ENCODE data around the gene MAP4K1. TPM values are rescaled to one million over a fixed set of nuclear protein-coding genes. Genes with fewer than 3 reads are reported as not detected.
"Not testable (repeated sequence)": the region's sequence is repeated elsewhere in the genome, so short reads cannot be mapped to it uniquely, and the experiment has no call there.

MAP4K1 gene
- total RNA-seq, 2 donors from 2014 or later = 81.4 to 318 TPM

DNA sequence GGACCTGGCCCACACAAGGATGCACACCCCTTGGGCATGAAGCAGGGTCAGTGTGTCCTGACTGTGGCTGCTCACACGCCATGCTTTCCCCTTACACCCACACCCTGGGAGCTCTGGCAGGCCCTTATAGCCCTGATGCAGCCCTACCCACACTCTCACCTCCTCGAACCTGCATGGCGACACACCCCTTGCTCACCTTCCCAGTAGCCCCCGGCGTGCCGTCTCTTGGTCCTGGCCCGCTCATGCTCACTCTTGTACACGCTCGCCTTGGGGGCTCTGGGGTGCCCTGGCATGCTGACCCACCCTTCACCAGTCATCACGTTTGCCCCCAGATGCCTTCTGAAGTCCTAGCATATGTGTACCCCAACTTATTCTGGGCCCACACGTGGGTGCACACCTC, 56.1 kb downstream of the MAP4K1 start:
- H3K4me3 Mint-ChIP-seq = peak overlapping the region; percentile 67

GRCh38 chr19:38561053-38561606, 56.6 kb downstream of the MAP4K1 start:
- H3K27me3 Mint-ChIP-seq = peaks cover 0 to 22% of the 10 kb centered on the region in 2 donors
- DNase-seq (ENCODE audit: low spot score) = no peak
- no peak for ATAC-seq
- peaks cover 35 to 56% of the 10 kb centered on the region in 2 donors for H3K4me1 Mint-ChIP-seq (ENCODE audit: low read depth in 2 of 2)
- no peaks in the 10 kb centered on the region for H3K36me3 Mint-ChIP-seq
- no peak overlapping the region for H3K27ac Mint-ChIP-seq
- H3K4me3 Mint-ChIP-seq = no peak overlapping the region
- H3K9me3 Mint-ChIP-seq = no peaks in the 10 kb centered on the region

More for the DNA sequence above, 56.1 kb downstream of the MAP4K1 start:
- peaks cover 0 to 22% of the 10 kb centered on the region in 2 donors for H3K27me3 Mint-ChIP-seq
- H3K9me3 Mint-ChIP-seq = no peaks in the 10 kb centered on the region
- no peaks in the 10 kb centered on the region for H3K36me3 Mint-ChIP-seq
- no peak for ATAC-seq
- H3K4me1 Mint-ChIP-seq (ENCODE audit: low read depth in 2 of 2) = peaks cover 35 to 54% of the 10 kb centered on the region in 2 donors
- H3K27ac Mint-ChIP-seq = peak overlapping the region in 1 of 2 donors; percentile 26
- DNase-seq (ENCODE audit: low spot score) = no peak

GRCh38 chr19:38559428-38560401, 58.0 kb downstream of the MAP4K1 start:
- peak overlapping the region; percentile 75 for H3K4me3 Mint-ChIP-seq
- H3K36me3 Mint-ChIP-seq = no peaks in the 10 kb centered on the region
- peaks cover 0 to 23% of the 10 kb centered on the region in 2 donors for H3K27me3 Mint-ChIP-seq
- peak overlapping the region; percentile 57 to 73 for H3K27ac Mint-ChIP-seq
- DNase-seq (ENCODE audit: low spot score) (no peak), ATAC-seq (peak; percentile 83 to 88)
- H3K4me1 Mint-ChIP-seq (ENCODE audit: low read depth in 2 of 2) = peaks cover 33 to 62% of the 10 kb centered on the region in 2 donors
- H3K9me3 Mint-ChIP-seq = no peaks in the 10 kb centered on the region

- not testable (repeated sequence) for ATAC-seq; H3K36me3 Mint-ChIP-seq; H3K9me3 Mint-ChIP-seq; DNase-seq (ENCODE audit: low spot score)
- peak overlapping the region; percentile 75 for H3K4me3 Mint-ChIP-seq
- H3K27ac Mint-ChIP-seq = peak overlapping the region in 1 of 2 donors; percentile 73
- H3K4me1 Mint-ChIP-seq (ENCODE audit: low read depth in 2 of 2) = peaks cover 33 to 66% of the 10 kb centered on the region in 2 donors
- H3K27me3 Mint-ChIP-seq = peaks cover 0 to 23% of the 10 kb centered on the region in 2 donors
Measured at GRCh38 chr19:38558933-38559332, 58.8 kb downstream of the MAP4K1 start.

DNA sequence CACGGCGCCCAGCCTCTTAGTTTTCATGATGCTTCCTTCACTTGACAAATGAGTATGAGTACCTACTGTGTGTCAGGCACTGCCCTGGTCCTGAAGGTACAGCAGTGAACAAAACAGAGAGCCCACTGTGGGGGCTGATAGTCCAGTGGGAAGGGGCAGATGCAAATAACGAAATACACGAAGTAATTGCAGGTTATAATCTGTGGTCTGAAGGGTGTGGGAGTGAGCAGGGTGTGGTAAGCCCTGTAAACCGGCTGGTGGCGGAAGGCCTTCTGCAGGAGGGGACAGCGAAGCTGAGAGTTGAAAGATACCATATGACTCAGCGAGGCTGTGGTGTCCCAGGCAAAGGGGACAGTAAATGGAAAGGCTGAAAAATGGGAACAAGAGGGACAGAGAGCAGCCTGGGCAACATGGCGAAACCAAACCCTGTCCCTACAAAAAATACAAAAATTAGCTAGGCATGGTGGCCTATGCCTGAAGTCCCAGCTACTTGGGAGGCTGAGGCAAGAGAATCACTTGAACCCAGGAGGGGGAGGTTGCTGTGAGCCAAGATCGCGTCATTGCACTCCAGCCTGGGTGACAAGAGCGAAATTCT, 60.5 kb downstream of the MAP4K1 start:
- H3K36me3 Mint-ChIP-seq = no peaks in the 10 kb centered on the region
- no peaks in the 10 kb centered on the region for H3K9me3 Mint-ChIP-seq
- DNase-seq (ENCODE audit: low spot score) (peak; percentile 70), ATAC-seq (peak; percentile 86 to 89)
- peak overlapping the region; percentile 80 for H3K4me3 Mint-ChIP-seq
- peaks cover 27 to 62% of the 10 kb centered on the region in 2 donors for H3K4me1 Mint-ChIP-seq (ENCODE audit: low read depth in 2 of 2)
- H3K27ac Mint-ChIP-seq = peak overlapping the region; percentile 48 to 65
- peaks cover 0 to 18% of the 10 kb centered on the region in 2 donors for H3K27me3 Mint-ChIP-seq

DNA sequence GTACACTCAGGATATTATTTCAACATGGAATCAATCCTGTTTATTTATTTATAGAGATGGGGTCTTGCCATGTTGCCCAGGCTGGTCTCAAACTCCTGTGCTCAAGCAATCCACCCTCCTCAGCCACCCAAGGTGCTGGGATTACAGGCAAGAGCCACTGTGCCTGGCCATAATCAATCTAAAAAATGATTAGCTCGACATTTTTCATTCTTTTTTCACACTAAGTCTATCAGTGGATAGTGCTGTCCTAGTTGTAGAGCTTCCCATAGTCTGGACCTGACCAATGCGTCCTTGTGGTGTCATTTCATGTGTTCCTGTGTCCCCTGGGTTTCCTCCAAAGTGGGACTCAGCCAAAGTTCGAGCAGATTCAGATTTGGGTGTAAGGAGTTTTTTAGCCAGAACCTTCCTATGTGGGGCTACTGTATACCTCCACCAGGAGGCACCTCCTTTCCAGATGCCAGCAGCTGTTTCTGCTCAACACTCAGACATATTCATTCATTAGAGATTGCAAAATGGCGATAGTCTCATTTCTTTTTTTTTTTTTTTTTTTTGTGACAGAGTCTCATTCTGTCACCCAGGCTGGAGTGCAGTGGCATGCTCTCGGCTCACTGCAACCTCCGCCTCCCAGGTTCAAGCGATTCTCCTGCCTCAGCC, 61.1 kb downstream of the MAP4K1 start:
- peak overlapping the region; percentile 48 to 65 for H3K27ac Mint-ChIP-seq

DNA sequence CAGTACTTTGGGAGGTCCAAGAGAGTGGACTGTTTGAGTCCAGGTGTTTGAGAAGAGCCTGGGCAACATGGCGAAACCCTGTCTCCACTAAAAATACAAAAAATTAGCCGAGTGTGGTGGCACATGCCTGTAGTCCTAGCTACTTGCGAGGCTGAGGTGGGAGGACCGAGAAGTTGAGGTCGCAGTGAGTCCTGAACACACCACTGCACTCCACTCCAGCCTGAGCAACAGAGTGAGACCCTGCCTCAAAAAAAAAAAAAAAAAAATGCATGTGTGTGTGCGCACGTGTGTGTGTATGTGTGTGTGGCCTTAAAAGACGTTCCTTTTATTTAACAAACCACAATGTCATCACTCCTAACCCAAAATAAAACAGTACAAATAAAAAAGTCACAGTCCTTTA, 62.6 kb downstream of the MAP4K1 start:
- DNase-seq (ENCODE audit: low spot score) = no peak
- ATAC-seq = no peak
- H3K4me1 Mint-ChIP-seq (ENCODE audit: low read depth in 2 of 2) = peaks cover 27 to 68% of the 10 kb centered on the region in 2 donors
- H3K27me3 Mint-ChIP-seq = peaks cover 0 to 16% of the 10 kb centered on the region in 2 donors
- H3K36me3 Mint-ChIP-seq = no peaks in the 10 kb centered on the region
- no peaks in the 10 kb centered on the region for H3K9me3 Mint-ChIP-seq
- peak overlapping the region; percentile 56 for H3K4me3 Mint-ChIP-seq
- no peak overlapping the region for H3K27ac Mint-ChIP-seq

More for the DNA sequence above, 61.1 kb downstream of the MAP4K1 start:
- DNase-seq (ENCODE audit: low spot score) = no peak
- no peaks in the 10 kb centered on the region for H3K36me3 Mint-ChIP-seq
- no peaks in the 10 kb centered on the region for H3K9me3 Mint-ChIP-seq
- peaks cover 0 to 14% of the 10 kb centered on the region in 2 donors for H3K27me3 Mint-ChIP-seq
- peak in 1 of 2 donors; percentile 0 for ATAC-seq
- H3K4me1 Mint-ChIP-seq (ENCODE audit: low read depth in 2 of 2) = peaks cover 22 to 58% of the 10 kb centered on the region in 2 donors
- H3K4me3 Mint-ChIP-seq = peak overlapping the region; percentile 80

- H3K36me3 Mint-ChIP-seq = no peaks in the 10 kb centered on the region
- no peak for DNase-seq (ENCODE audit: low spot score)
- H3K4me3 Mint-ChIP-seq = peak overlapping the region; percentile 56
- no peak overlapping the region for H3K27ac Mint-ChIP-seq
- H3K9me3 Mint-ChIP-seq = no peaks in the 10 kb centered on the region
- H3K4me1 Mint-ChIP-seq (ENCODE audit: low read depth in 2 of 2) = peaks cover 25 to 65% of the 10 kb centered on the region in 2 donors
- H3K27me3 Mint-ChIP-seq = peaks cover 0 to 14% of the 10 kb centered on the region in 2 donors
- ATAC-seq = no peak
Measured at GRCh38 chr19:38554676-38555141, 63.0 kb downstream of the MAP4K1 start.

DNA sequence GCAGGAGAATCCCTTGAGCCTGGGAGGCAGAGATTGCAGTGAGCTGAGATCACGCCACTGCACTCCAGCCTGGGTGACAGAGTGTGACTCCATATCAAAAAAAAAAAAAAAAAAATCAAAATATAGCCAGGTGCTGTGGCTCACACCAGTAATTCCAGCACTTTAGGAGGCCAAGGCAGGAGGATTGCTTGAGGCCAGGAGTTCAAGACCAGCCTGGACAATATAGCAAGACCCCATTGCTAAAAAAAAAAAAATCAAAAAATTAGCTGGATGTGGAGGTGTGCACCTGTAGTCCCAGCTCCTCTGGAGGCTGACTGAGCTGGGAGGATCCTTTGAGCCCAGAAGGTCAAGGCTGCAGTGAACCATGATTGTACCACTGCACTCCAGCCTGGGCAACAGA, 64.5 kb downstream of the MAP4K1 start:
- peaks cover 0 to 14% of the 10 kb centered on the region in 2 donors for H3K27me3 Mint-ChIP-seq
- H3K9me3 Mint-ChIP-seq; ATAC-seq; DNase-seq (ENCODE audit: low spot score); H3K36me3 Mint-ChIP-seq: not testable (repeated sequence)
- peak overlapping the region in 1 of 2 donors; percentile 38 for H3K27ac Mint-ChIP-seq
- H3K4me3 Mint-ChIP-seq = peak overlapping the region; percentile 8
- peaks cover 20 to 52% of the 10 kb centered on the region in 2 donors for H3K4me1 Mint-ChIP-seq (ENCODE audit: low read depth in 2 of 2)

GRCh38 chr19:38551450-38551813, 66.3 kb downstream of the MAP4K1 start:
- H3K4me1 Mint-ChIP-seq (ENCODE audit: low read depth in 2 of 2) = peaks cover 14 to 37% of the 10 kb centered on the region in 2 donors
- peak; percentile 87 to 94 for ATAC-seq
- no peaks in the 10 kb centered on the region for H3K9me3 Mint-ChIP-seq
- peak overlapping the region; percentile 71 for H3K4me3 Mint-ChIP-seq
- no peak for DNase-seq (ENCODE audit: low spot score)
- peak overlapping the region; percentile 47 to 75 for H3K27ac Mint-ChIP-seq
- no peaks in the 10 kb centered on the region for H3K36me3 Mint-ChIP-seq
- H3K27me3 Mint-ChIP-seq = peaks cover 0 to 14% of the 10 kb centered on the region in 2 donors

GRCh38 chr19:38550376-38550775, 67.4 kb downstream of the MAP4K1 start:
- H3K36me3 Mint-ChIP-seq = no peaks in the 10 kb centered on the region
- no peak overlapping the region for H3K27ac Mint-ChIP-seq
- H3K9me3 Mint-ChIP-seq = no peaks in the 10 kb centered on the region
- peaks cover 0 to 11% of the 10 kb centered on the region in 2 donors for H3K27me3 Mint-ChIP-seq
- no peak overlapping the region for H3K4me3 Mint-ChIP-seq
- H3K4me1 Mint-ChIP-seq (ENCODE audit: low read depth in 2 of 2) = peaks cover 12 to 33% of the 10 kb centered on the region in 2 donors
- ATAC-seq (no peak), DNase-seq (ENCODE audit: low spot score) (no peak)

- DNase-seq (ENCODE audit: low spot score) = no peak
- Mint-ChIP-seq H3K9me3 (no peaks in the 10 kb centered on the region), H3K36me3 (no peaks in the 10 kb centered on the region), H3K4me1 (ENCODE audit: low read depth in 2 of 2) (peaks cover 12 to 33% of the 10 kb centered on the region in 2 donors), H3K4me3 (no peak overlapping the region), H3K27ac (no peak overlapping the region), H3K27me3 (peaks cover 0 to 11% of the 10 kb centered on the region in 2 donors)
- ATAC-seq = no peak
Measured at GRCh38 chr19:38549942-38550341, 67.8 kb downstream of the MAP4K1 start.

DNA sequence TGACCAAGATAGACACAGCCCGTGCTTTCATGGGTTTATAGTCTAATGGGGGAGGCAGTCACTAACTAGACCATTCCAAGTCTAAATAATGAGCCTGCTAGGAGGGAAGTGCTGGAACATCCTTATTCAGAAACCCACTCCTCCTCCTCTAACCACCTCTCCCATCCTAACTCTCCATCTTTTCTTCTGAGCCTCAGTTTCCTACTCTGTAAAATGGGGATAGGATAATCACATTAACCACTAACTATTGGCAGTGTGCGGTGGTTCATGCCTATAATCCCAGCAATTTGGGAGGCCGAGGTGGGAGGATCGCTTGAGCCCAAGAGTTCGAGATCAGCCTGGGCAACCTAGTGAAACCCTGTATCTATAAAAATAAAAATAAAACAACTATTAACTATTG, 68.7 kb downstream of the MAP4K1 start:
- no peak overlapping the region for H3K27ac Mint-ChIP-seq
- no peak overlapping the region for H3K4me3 Mint-ChIP-seq
- no peaks in the 10 kb centered on the region for H3K9me3 Mint-ChIP-seq
- peaks cover 17 to 37% of the 10 kb centered on the region in 2 donors for H3K4me1 Mint-ChIP-seq (ENCODE audit: low read depth in 2 of 2)
- peaks cover 0 to 10% of the 10 kb centered on the region in 2 donors for H3K27me3 Mint-ChIP-seq
- DNase-seq (ENCODE audit: low spot score) = no peak
- ATAC-seq = no peak
- H3K36me3 Mint-ChIP-seq = no peaks in the 10 kb centered on the region
